ENCODE measurements around the gene ATF6B. TPM values are rescaled to one million over a fixed set of nuclear protein-coding genes. Genes with fewer than 3 reads are reported as not detected.

ATF6B gene
- total RNA-seq, 1 donor = 23.8 TPM

- no peak for TF ChIP-seq CTCF (IDR thresholded peaks at IDR 0.05; ENCODE audit: insufficient read depth, low read length)
- no peak overlapping the region for H3K4me3 ChIP-seq (ENCODE audit: low read depth, low read length)
- DNase-seq (ENCODE audit: low read depth) = peak; percentile 73
These were observed 41.1 kb downstream of the ATF6B start for GRCh38 chr6:32086661-32087573.

GRCh38 chr6:32085759-32086459 is 42.1 kb downstream of the ATF6B start:
- no peak for TF ChIP-seq CTCF (IDR thresholded peaks at IDR 0.05; ENCODE audit: insufficient read depth, low read length)
- no peak for DNase-seq (ENCODE audit: low read depth)
- H3K4me3 ChIP-seq (ENCODE audit: low read depth, low read length) = no peak overlapping the region

DNA sequence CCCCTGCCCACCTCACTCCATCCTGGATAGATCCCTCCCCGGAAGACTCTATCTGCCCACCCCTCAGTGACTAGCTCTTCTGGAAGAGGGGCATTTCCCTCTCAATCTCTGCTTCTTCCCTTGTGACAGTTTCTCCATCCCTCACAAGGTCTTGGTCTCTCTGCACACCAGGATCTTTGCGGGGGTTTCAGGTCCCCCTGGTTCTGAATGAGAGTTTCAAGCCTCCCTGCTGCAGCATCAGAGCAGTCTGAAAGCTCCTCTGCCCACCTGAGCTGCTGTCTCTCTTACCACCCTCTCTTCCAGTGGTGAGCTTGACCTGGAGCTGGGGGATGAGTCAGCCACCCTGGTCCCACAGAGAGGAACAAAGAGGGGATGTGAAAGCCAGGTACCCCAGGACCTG is 43.3 kb downstream of the ATF6B start:
- no peak for TF ChIP-seq CTCF (IDR thresholded peaks at IDR 0.05; ENCODE audit: insufficient read depth, low read length)
- no peak for DNase-seq (ENCODE audit: low read depth)

GRCh38 chr6:32083812-32084768 is 44.0 kb downstream of the ATF6B start:
- no peak overlapping the region for H3K4me3 ChIP-seq (ENCODE audit: low read depth, low read length)
- no peak for DNase-seq (ENCODE audit: low read depth)
- TF ChIP-seq CTCF (IDR thresholded peaks at IDR 0.05; ENCODE audit: insufficient read depth, low read length) = no peak

More for the DNA sequence above, 43.3 kb downstream of the ATF6B start:
- no peak overlapping the region for H3K4me3 ChIP-seq (ENCODE audit: low read depth, low read length)

DNA sequence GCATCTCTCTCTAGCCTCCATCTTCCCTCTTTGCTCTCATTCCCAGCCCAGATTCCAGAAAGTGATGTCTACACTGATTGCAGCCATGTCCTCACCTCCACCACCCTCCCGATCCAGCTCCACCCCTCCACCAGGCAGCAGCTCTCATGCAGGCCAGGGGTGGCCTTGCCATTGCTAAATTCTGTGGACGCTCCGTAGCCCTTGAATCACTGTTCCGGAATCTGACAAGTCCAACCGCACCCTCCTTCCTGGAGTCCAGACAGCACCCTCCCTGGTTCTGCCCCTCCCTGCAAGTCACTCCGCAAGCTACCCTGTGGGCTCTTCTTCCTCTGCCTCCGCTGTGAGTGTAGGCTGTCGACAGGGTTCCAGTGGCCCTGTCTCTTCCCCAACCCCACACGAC is 45.1 kb downstream of the ATF6B start:
- peak; percentile 96 for DNase-seq (ENCODE audit: low read depth)
- no peak for TF ChIP-seq CTCF (IDR thresholded peaks at IDR 0.05; ENCODE audit: insufficient read depth, low read length)
- no peak overlapping the region for H3K4me3 ChIP-seq (ENCODE audit: low read depth, low read length)

- DNase-seq (ENCODE audit: low read depth) = peak; percentile 43
- H3K4me3 ChIP-seq (ENCODE audit: low read depth, low read length) = no peak overlapping the region
- TF ChIP-seq CTCF (IDR thresholded peaks at IDR 0.05; ENCODE audit: insufficient read depth, low read length) = no peak
These were observed 45.6 kb downstream of the ATF6B start for GRCh38 chr6:32082478-32082877.
